Gastroesophageal sphincter (tissue), 4 donors: Measurements from ENCODE around the gene TSPAN4. TPM values are rescaled to one million over a fixed set of nuclear protein-coding genes. Genes with fewer than 3 reads are reported as not detected.

Experiments used
- ATAC-seq: fragments of 150-250 bp; one replicate; pipeline ENCODE4 v1.9.1; 2016; ENCODE audit warnings: mild to moderate bottlenecking, moderate library complexity
- H3K27ac ChIP-seq, 4 donors: fragments of 200-600 bp; sonication (generic) in 3 of 4; 1 replicate in 3 of 4; 2 replicates in 1 of 4; pipeline ENCODE4 v1.5.1; 2016 to 2019
- H3K27me3 ChIP-seq: fragments of 200-600 bp; sonication (generic); one replicate; pipeline ENCODE4 v1.5.1; 2019
- H3K36me3 ChIP-seq, 2 donors: fragments of 200-600 bp; sonication (generic); one replicate each; pipeline ENCODE4 v1.5.1; 2019; ENCODE audit warnings: control low read depth in 1 of 2
- H3K4me1 ChIP-seq, 3 donors: fragments of 200-600 bp; sonication (generic); 1 replicate in 2 of 3; 2 replicates in 1 of 3; pipeline ENCODE4 v1.5.1; 2016 to 2019; ENCODE audit warnings: control low read depth in 2 of 3
- H3K4me3 ChIP-seq, 2 donors: fragments of 200-600 bp; sonication (generic); one replicate each; pipeline ENCODE4 v1.5.1; 2019; ENCODE audit warnings: mild to moderate bottlenecking in 1 of 2, moderate library complexity in 1 of 2
- H3K9me3 ChIP-seq, 3 donors: fragments of 200-600 bp; sonication (generic); one replicate each; pipeline ENCODE4 v1.5.1; 2017 to 2019; ENCODE audit warnings: control low read depth in 2 of 3
- CTCF ChIP-seq, 4 experiments: fragments of 200-600 bp in 2 of 4; fragments of 450-650 bp in 2 of 4; sonication (generic) in 1 of 4; IDR thresholded peaks; one replicate each; pipeline ENCODE4 v1.5.1; 2017 to 2019; ENCODE audit warnings: antibody characterized with exemption in 4 of 4, mild to moderate bottlenecking in 2 of 4, moderate library complexity in 2 of 4
- EP300 ChIP-seq: sonication (generic); formaldehyde crosslinking; IDR thresholded peaks from one replicate; pipeline ENCODE4 v1.6.1; 2017; ENCODE audit warnings: antibody characterized with exemption, mild to moderate bottlenecking
- POLR2A ChIP-seq, 2 donors: fragments of 450-650 bp; IDR thresholded peaks; one replicate each; pipeline ENCODE4 v1.6.1; 2017; ENCODE audit warnings: antibody characterized with exemption in 2 of 2, mild to moderate bottlenecking in 2 of 2, moderate library complexity in 1 of 2
- POLR2AphosphoS5 ChIP-seq: sonication (generic); formaldehyde crosslinking; IDR thresholded peaks from one replicate; pipeline ENCODE4 v1.6.1; 2017; ENCODE audit warnings: antibody characterized with exemption
- WGBS, 2 donors: methylation state at CpG; one replicate each; pipeline ENCODE4 v1.1.5; 2018; ENCODE audit warnings: low coverage in 1 of 2; 5-methylcytosine and 5-hydroxymethylcytosine counted together
- total RNA-seq, 4 donors: library from RNA; depleted of rRNA; stranded (reverse); fragments of >200 nt; gene quantifications; one replicate each; pipeline ENCODE4 v1.1.0, GENCODE V29; 2016

The TSPAN4 gene
- total RNA-seq, 4 donors from 2014 or later, result 66.5 to 115 (median 112) TPM

- peaks cover 0 to 49% of the 10 kb centered on the region in 2 donors for H3K36me3 ChIP-seq
- peaks cover 0 to 95% (median 46%) of the 10 kb centered on the region in 3 donors for H3K4me1 ChIP-seq
- peaks cover 16% of the 10 kb centered on the region for H3K27me3 ChIP-seq
- 8 to 80% methylated on average over 1 to 12 of the region's 97 CpGs for WGBS, 2 donors
- peak overlapping the region in 1 of 2 donors; percentile 52 for H3K4me3 ChIP-seq
- H3K27ac ChIP-seq, result peak overlapping the region in 2 of 4 donors; percentile 5 to 37
- H3K9me3 ChIP-seq, result no peaks in the 10 kb centered on the region
- TF ChIP-seq POLR2AphosphoS5, result no peak
- no peak for TF ChIP-seq EP300
- no peak for TF ChIP-seq CTCF (IDR thresholded peaks at IDR 0.05)
- TF ChIP-seq POLR2A (IDR thresholded peaks at IDR 0.05), result no peak
- no peak for ATAC-seq
These were observed 7.5 kb downstream of the TSPAN4 start for GRCh38 chr11:849951-850774.

GRCh38 chr11:850775-851763 is 8.4 kb downstream of the TSPAN4 start:
- peaks cover 0 to 86% (median 37%) of the 10 kb centered on the region in 3 donors for H3K4me1 ChIP-seq
- no peak for TF ChIP-seq EP300
- no peak for TF ChIP-seq POLR2AphosphoS5
- no peak for TF ChIP-seq CTCF (IDR thresholded peaks at IDR 0.05)
- no peak for TF ChIP-seq POLR2A (IDR thresholded peaks at IDR 0.05)
- H3K27me3 ChIP-seq, result peaks cover 16% of the 10 kb centered on the region
- H3K36me3 ChIP-seq, result peaks cover 0 to 54% of the 10 kb centered on the region in 2 donors
- peak overlapping the region in 2 of 4 donors; percentile 5 to 37 for H3K27ac ChIP-seq
- H3K4me3 ChIP-seq, result peak overlapping the region in 1 of 2 donors; percentile 52
- WGBS, 2 donors, result 60% methylated on average over 1 of the region's 28 CpGs; no CpG with 5 or more reads in 1 of the 2 donors
- H3K9me3 ChIP-seq, result no peaks in the 10 kb centered on the region
- ATAC-seq, result no peak

GRCh38 chr11:852762-853161 is 10.1 kb downstream of the TSPAN4 start:
- Histone ChIP-seq H3K36me3 (peaks cover 0 to 47% of the 10 kb centered on the region in 2 donors), H3K4me3 (no peak overlapping the region), H3K27me3 (peaks cover 15% of the 10 kb centered on the region), H3K27ac (peak overlapping the region in 2 of 4 donors; percentile 27 to 36), H3K4me1 (peaks cover 0 to 84% (median 34%) of the 10 kb centered on the region in 3 donors), H3K9me3 (no peaks in the 10 kb centered on the region)
- WGBS, 2 donors, result 80% methylated on average over 1 of the region's 15 CpGs; no CpG with 5 or more reads in 1 of the 2 donors
- TF ChIP-seq CTCF (IDR thresholded peaks at IDR 0.05), result no peak
- ATAC-seq, result no peak

GRCh38 chr11:853682-854448 is 11.2 kb downstream of the TSPAN4 start:
- no peak for ATAC-seq
- peak overlapping the region in 1 of 4 donors; percentile 27 for H3K27ac ChIP-seq
- WGBS, 2 donors, result no CpG with 5 or more reads among the region's 27 CpGs

More at GRCh38 chr11:853682-854448, 11.2 kb downstream of the TSPAN4 start:
- no peak overlapping the region for H3K4me3 ChIP-seq
- H3K4me1 ChIP-seq, result peaks cover 0 to 84% (median 23%) of the 10 kb centered on the region in 3 donors
- peaks cover 0 to 44% of the 10 kb centered on the region in 2 donors for H3K36me3 ChIP-seq
- TF ChIP-seq POLR2AphosphoS5 (no peak), POLR2A (IDR thresholded peaks at IDR 0.05) (no peak), CTCF (IDR thresholded peaks at IDR 0.05) (no peak), EP300 (no peak)
- H3K27me3 ChIP-seq, result peaks cover 4% of the 10 kb centered on the region
- H3K9me3 ChIP-seq, result no peaks in the 10 kb centered on the region
